Hepatocyte (in vitro differentiated cells): ENCODE measurements around the gene ITM2C. TPM values are rescaled to one million over a fixed set of nuclear protein-coding genes. Genes with fewer than 3 reads are reported as not detected.
A peak's percentile ranks its signal among the peaks of the same experiment; 100 is the strongest.

Source experiments
- DNase-seq: peaks from one replicate; pipeline ENCODE4 v3.0.0-alpha.2; 2016; ENCODE audit warnings: low spot score
- H2AFZ ChIP-seq: fragments of 200-600 bp; sonication (generic); 2 replicates; pipeline ENCODE4 v1.6.0; 2016; ENCODE audit warnings: antibody characterized with exemption, mild to moderate bottlenecking
- H3K27ac ChIP-seq: fragments of 200-600 bp; sonication (generic); 2 replicates; pipeline ENCODE4 v1.5.1; 2016; ENCODE audit warnings: mild to moderate bottlenecking
- H3K27me3 ChIP-seq: fragments of 200-600 bp; sonication (generic); 2 replicates; pipeline ENCODE4 v1.6.1; 2016
- H3K36me3 ChIP-seq: fragments of 200-600 bp; sonication (generic); replicated peaks from 2 replicates; pipeline ENCODE4 v1.5.1; 2016; ENCODE audit warnings: low read depth; ENCODE audit not compliant: insufficient read depth
- H3K4me1 ChIP-seq: fragments of 200-600 bp; sonication (generic); 2 replicates; pipeline ENCODE4 v1.5.1; 2016; ENCODE audit warnings: mild to moderate bottlenecking, moderate library complexity; ENCODE audit not compliant: insufficient read depth
- H3K4me2 ChIP-seq: fragments of 200-600 bp; sonication (generic); 2 replicates; pipeline ENCODE4 v1.6.0; 2016
- H3K4me3 ChIP-seq: fragments of 200-600 bp; sonication (generic); 2 replicates; pipeline ENCODE4 v1.5.1; 2016; ENCODE audit warnings: mild to moderate bottlenecking
- H3K79me2 ChIP-seq: fragments of 200-600 bp; sonication (generic); 2 replicates; pipeline ENCODE4 v1.6.0; 2017; ENCODE audit warnings: mild to moderate bottlenecking
- H3K9me2 ChIP-seq: fragments of 200-600 bp; sonication (generic); replicated peaks from 2 replicates; pipeline ENCODE4 v1.6.0; 2017; ENCODE audit warnings: mild to moderate bottlenecking; ENCODE audit not compliant: insufficient read depth
- H3K9me3 ChIP-seq: fragments of 200-600 bp; sonication (generic); 2 replicates; pipeline ENCODE4 v1.5.1; 2016; ENCODE audit warnings: low read depth, mild to moderate bottlenecking
- H4K20me1 ChIP-seq: fragments of 200-600 bp; sonication (generic); 2 replicates; pipeline ENCODE4 v1.6.0; 2016; ENCODE audit warnings: mild to moderate bottlenecking; ENCODE audit not compliant: insufficient read depth, poor library complexity, severe bottlenecking
- EZH2 ChIP-seq: fragments of 200-600 bp; sonication (generic); IDR thresholded peaks from 2 replicates; pipeline ENCODE4 v1.6.1; 2016; ENCODE audit warnings: antibody characterized with exemption, mild to moderate bottlenecking, borderline replicate concordance
- EZH2phosphoT487 ChIP-seq: fragments of 200-600 bp; sonication (generic); IDR thresholded peaks from one replicate; pipeline ENCODE4 v1.6.1; 2018; ENCODE audit warnings: antibody characterized with exemption, mild to moderate bottlenecking, low read depth, moderate library complexity; ENCODE audit not compliant: unreplicated experiment, severe bottlenecking
- WGBS: methylation state at CpG from one replicate; pipeline ENCODE4 v1.1.6; 2016; ENCODE audit warnings: low lambda C conversion rate; ENCODE audit errors: missing lambda C conversion rate; 5-methylcytosine and 5-hydroxymethylcytosine counted together
- polyA plus RNA-seq: library from polyadenylated mRNA; unstranded; fragments of >200 nt; fragmentation: Nextera tagmentation; extraction: Ambion mirVana; gene quantifications from 2 replicates; pipeline ENCODE4 v1.2.1, GENCODE V29; 2016
- total RNA-seq: library from RNA; depleted of rRNA; stranded (reverse); fragments of >200 nt; gene quantifications from 2 replicates; pipeline ENCODE4 v1.2.3, GENCODE V29; 2014
- TF ChIP-seq, protein P1 (sequence below): fragments of 200-600 bp; sonication (generic); IDR thresholded peaks from 2 replicates; pipeline ENCODE4 v1.5.1; 2016; ENCODE audit warnings: antibody characterized with exemption, mild to moderate bottlenecking; ENCODE audit not compliant: poor library complexity

The ITM2C gene
- total and polyA plus RNA-seq, 2 experiments from 2014 or later, result 485 to 537 TPM

DNA sequence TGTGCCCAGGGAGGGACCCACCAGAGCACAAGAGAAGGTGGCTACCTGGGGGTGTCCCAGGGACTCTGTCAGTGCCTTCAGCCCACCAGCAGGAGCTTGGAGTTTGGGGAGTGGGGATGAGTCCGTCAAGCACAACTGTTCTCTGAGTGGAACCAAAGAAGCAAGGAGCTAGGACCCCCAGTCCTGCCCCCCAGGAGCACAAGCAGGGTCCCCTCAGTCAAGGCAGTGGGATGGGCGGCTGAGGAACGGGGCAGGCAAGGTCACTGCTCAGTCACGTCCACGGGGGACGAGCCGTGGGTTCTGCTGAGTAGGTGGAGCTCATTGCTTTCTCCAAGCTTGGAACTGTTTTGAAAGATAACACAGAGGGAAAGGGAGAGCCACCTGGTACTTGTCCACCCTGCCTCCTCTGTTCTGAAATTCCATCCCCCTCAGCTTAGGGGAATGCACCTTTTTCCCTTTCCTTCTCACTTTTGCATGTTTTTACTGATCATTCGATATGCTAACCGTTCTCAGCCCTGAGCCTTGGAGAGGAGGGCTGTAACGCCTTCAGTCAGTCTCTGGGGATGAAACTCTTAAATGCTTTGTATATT, 14.0 kb downstream of the ITM2C start:
- H4K20me1 ChIP-seq, result peaks cover 1% of the 10 kb centered on the region
- H3K4me3 ChIP-seq, result no peak overlapping the region
- H3K27ac ChIP-seq, result peak overlapping the region; percentile 86
- no peaks in the 10 kb centered on the region for H3K9me2 ChIP-seq
- H3K4me1 ChIP-seq, result peaks cover 5% of the 10 kb centered on the region
- no peak for DNase-seq
- TF ChIP-seq EZH2 (no peak), EZH2phosphoT487 (no peak)
- TF ChIP-seq, protein P1, sequence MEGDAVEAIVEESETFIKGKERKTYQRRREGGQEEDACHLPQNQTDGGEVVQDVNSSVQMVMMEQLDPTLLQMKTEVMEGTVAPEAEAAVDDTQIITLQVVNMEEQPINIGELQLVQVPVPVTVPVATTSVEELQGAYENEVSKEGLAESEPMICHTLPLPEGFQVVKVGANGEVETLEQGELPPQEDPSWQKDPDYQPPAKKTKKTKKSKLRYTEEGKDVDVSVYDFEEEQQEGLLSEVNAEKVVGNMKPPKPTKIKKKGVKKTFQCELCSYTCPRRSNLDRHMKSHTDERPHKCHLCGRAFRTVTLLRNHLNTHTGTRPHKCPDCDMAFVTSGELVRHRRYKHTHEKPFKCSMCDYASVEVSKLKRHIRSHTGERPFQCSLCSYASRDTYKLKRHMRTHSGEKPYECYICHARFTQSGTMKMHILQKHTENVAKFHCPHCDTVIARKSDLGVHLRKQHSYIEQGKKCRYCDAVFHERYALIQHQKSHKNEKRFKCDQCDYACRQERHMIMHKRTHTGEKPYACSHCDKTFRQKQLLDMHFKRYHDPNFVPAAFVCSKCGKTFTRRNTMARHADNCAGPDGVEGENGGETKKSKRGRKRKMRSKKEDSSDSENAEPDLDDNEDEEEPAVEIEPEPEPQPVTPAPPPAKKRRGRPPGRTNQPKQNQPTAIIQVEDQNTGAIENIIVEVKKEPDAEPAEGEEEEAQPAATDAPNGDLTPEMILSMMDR, result no peak
- H3K79me2 ChIP-seq, result peaks cover 15% of the 10 kb centered on the region
- H3K9me3 ChIP-seq, result no peaks in the 10 kb centered on the region
- 82% methylated on average over 10 of the region's 10 CpGs for WGBS
- H3K4me2 ChIP-seq, result no peak overlapping the region
- no peaks in the 10 kb centered on the region for H3K36me3 ChIP-seq
- no peak overlapping the region for H2AFZ ChIP-seq
- H3K27me3 ChIP-seq, result no peaks in the 10 kb centered on the region

DNA sequence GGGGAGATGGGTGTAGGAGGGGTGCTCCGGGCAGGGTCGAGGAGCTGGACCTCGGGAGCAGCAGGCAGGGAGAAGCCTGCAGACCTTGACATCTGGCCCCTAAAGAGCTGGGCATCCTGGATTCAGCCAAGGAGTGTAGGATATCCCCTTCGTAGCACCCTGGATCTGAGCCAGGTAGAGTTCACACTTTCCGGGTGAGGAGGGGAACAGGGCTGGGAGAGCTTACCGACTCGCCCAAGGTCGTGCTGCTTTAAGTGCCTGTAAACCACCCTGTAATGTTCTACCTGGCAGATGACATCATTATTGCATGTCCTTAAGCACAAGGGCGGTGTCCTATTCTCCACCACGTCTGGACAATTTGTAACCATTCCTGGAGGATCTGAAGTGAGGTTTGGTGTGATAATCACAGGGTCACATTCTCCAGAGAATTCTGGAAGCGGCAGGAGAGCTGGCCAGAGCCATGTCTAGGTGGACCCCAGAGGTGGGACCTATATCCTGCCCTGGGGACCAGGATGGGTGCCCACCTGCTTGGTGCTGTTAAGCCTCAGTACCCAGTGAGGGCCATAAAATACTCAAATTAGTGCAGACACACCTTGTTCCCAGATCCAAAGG, 14.6 kb downstream of the ITM2C start:
- WGBS, result 79% methylated on average over 11 of the region's 11 CpGs
- Histone ChIP-seq H3K9me3 (no peaks in the 10 kb centered on the region), H3K27me3 (no peaks in the 10 kb centered on the region), H3K36me3 (no peaks in the 10 kb centered on the region), H3K79me2 (peaks cover 8% of the 10 kb centered on the region), H4K20me1 (no peaks in the 10 kb centered on the region), H2AFZ (no peak overlapping the region), H3K27ac (peak overlapping the region; percentile 86), H3K4me2 (no peak overlapping the region), H3K9me2 (no peaks in the 10 kb centered on the region), H3K4me1 (peaks cover 5% of the 10 kb centered on the region), H3K4me3 (no peak overlapping the region)
- TF ChIP-seq, protein P1, result no peak
- no peak for TF ChIP-seq EZH2
- no peak for TF ChIP-seq EZH2phosphoT487
- DNase-seq, result peak; percentile 56

DNA sequence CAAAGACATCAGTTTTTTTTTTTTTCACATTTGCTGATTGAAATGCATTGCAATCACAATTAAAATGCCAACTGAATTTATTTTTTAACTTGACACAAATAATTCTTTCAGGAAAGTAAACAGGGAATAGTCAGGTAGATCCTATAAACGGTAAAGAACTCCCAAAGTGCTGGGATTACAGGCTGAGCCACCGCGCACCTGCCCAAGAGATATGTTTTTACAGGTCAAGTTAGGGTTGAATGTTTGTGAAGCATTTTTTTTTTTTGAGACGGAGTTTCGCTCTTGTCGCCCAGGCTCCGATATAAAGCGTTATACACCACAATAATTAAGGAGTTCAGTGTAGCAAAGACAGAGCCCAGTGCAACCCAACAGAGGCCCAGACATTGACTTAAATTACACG, 15.1 kb downstream of the ITM2C start:
- H3K27ac ChIP-seq, result peak overlapping the region; percentile 80
- no peak overlapping the region for H3K4me3 ChIP-seq
- H3K27me3 ChIP-seq, result no peaks in the 10 kb centered on the region
- no peaks in the 10 kb centered on the region for H3K9me3 ChIP-seq
- H3K79me2 ChIP-seq, result peaks cover 3% of the 10 kb centered on the region
- H4K20me1 ChIP-seq, result no peaks in the 10 kb centered on the region
- peaks cover 5% of the 10 kb centered on the region for H3K4me1 ChIP-seq
- no peak overlapping the region for H2AFZ ChIP-seq
- no peak overlapping the region for H3K4me2 ChIP-seq
- H3K36me3 ChIP-seq, result no peaks in the 10 kb centered on the region
- DNase-seq, result no peak
- H3K9me2 ChIP-seq, result no peaks in the 10 kb centered on the region
- WGBS, result 85% methylated on average over 9 of the region's 9 CpGs
- TF ChIP-seq EZH2phosphoT487, result no peak
- TF ChIP-seq, protein P1, result no peak
- TF ChIP-seq EZH2, result no peak
